CD14-positive monocyte (primary cell): ENCODE data around the gene GABBR2. TPM values are rescaled to one million over a fixed set of nuclear protein-coding genes. Genes with fewer than 3 reads are reported as not detected.

Experiments used
- DNase-seq, 3 donors: peaks; one replicate each; pipeline ENCODE4 v3.0.0-alpha.2; 2011 to 2022
- H2AFZ ChIP-seq: 2 replicates; pipeline ENCODE4 v1.6.0; 2012; ENCODE audit warnings: mild to moderate bottlenecking, low read depth, low read length, inconsistent platforms; ENCODE audit not compliant: insufficient read depth, poor library complexity, severe bottlenecking
- H3K27ac ChIP-seq, 2 donors: 1 replicate in 1 of 2; 2 replicates in 1 of 2; pipeline ENCODE4 v1.5.1; 2012 to 2013; ENCODE audit warnings: low read length in 2 of 2, control low read depth in 1 of 2, inconsistent platforms in 1 of 2, low read depth in 1 of 2, mild to moderate bottlenecking in 1 of 2
- H3K27me3 ChIP-seq, 2 donors: one replicate each; pipeline versions ENCODE4 v1.6.0 to v1.6.1; 2011 to 2013; ENCODE audit warnings: low read length in 2 of 2; ENCODE audit not compliant: control insufficient read depth in 2 of 2, insufficient read depth in 2 of 2
- H3K36me3 ChIP-seq, 2 donors: replicated peaks in 1 of 2; 1 replicate in 1 of 2; 2 replicates in 1 of 2; pipeline versions ENCODE4 v1.5.1 to v1.6.1; 2012 to 2013; ENCODE audit warnings: low read length in 2 of 2, control low read depth in 1 of 2, inconsistent platforms in 1 of 2, mild to moderate bottlenecking in 1 of 2; ENCODE audit not compliant: insufficient read depth in 2 of 2, control insufficient read depth in 1 of 2
- H3K4me1 ChIP-seq, 2 donors: 1 replicate in 1 of 2; 2 replicates in 1 of 2; pipeline versions ENCODE4 v1.5.1 to v1.6.1; 2012 to 2013; ENCODE audit warnings: low read length in 2 of 2, control low read depth in 1 of 2, inconsistent platforms in 1 of 2, mild to moderate bottlenecking in 1 of 2, moderate library complexity in 1 of 2; ENCODE audit not compliant: insufficient read depth in 2 of 2, control insufficient read depth in 1 of 2
- H3K4me2 ChIP-seq: replicated peaks from 2 replicates; pipeline ENCODE3; 2012; ENCODE audit warnings: low read length, moderate library complexity, mild to moderate bottlenecking; ENCODE audit not compliant: poor library complexity, severe bottlenecking; ENCODE audit errors: extremely low read depth
- H3K4me3 ChIP-seq, 3 experiments: fragments of 200-600 bp in 1 of 3; sonication (generic) in 1 of 3; replicated peaks in 1 of 3; 1 replicate in 2 of 3; 2 replicates in 1 of 3; pipeline ENCODE4 v1.5.1; 2011 to 2013; ENCODE audit warnings: low read length in 3 of 3, mild to moderate bottlenecking in 3 of 3, control low read depth in 2 of 3, low read depth in 2 of 3, inconsistent platforms in 1 of 3, moderate library complexity in 1 of 3
- H3K79me2 ChIP-seq: 2 replicates; pipeline ENCODE4 v1.6.0; 2012; ENCODE audit warnings: mild to moderate bottlenecking, control low read depth, inconsistent platforms, low read length, moderate library complexity; ENCODE audit not compliant: insufficient read depth
- H3K9ac ChIP-seq: 2 replicates; pipeline ENCODE4 v1.6.0; 2017; ENCODE audit warnings: low read length, mild to moderate bottlenecking; ENCODE audit not compliant: insufficient read depth, poor library complexity, severe bottlenecking
- H3K9me3 ChIP-seq, 2 donors: replicated peaks in 1 of 2; 1 replicate in 1 of 2; 2 replicates in 1 of 2; pipeline versions ENCODE4 v1.5.1 to v1.6.1; 2012 to 2013; ENCODE audit warnings: low read length in 2 of 2, control low read depth in 1 of 2; ENCODE audit not compliant: control insufficient read depth in 1 of 2, insufficient read depth in 1 of 2
- H4K20me1 ChIP-seq: 2 replicates; pipeline ENCODE4 v1.6.0; 2012; ENCODE audit warnings: mild to moderate bottlenecking, low read length, control low read depth, moderate library complexity; ENCODE audit not compliant: insufficient read depth
- H3K27ac Mint-ChIP-seq, 7 donors: one replicate each; pipeline ENCODE4 v1.8.0; 2020; ENCODE audit warnings: mild to moderate bottlenecking in 7 of 7, mixed read lengths in 7 of 7, moderate library complexity in 6 of 7, inconsistent platforms in 2 of 7
- H3K27me3 Mint-ChIP-seq, 3 donors: one replicate each; pipeline ENCODE4 v1.8.0; 2021 to 2022; ENCODE audit warnings: low read depth in 3 of 3, mild to moderate bottlenecking in 3 of 3, mixed read lengths in 3 of 3, moderate library complexity in 3 of 3, inconsistent platforms in 1 of 3
- H3K36me3 Mint-ChIP-seq, 2 donors: one replicate each; pipeline ENCODE4 v1.8.0; 2020; ENCODE audit warnings: mixed read lengths in 2 of 2, inconsistent platforms in 1 of 2, mild to moderate bottlenecking in 1 of 2
- H3K4me1 Mint-ChIP-seq: one replicate; pipeline ENCODE4 v1.8.0; 2020; ENCODE audit warnings: mild to moderate bottlenecking, mixed read lengths
- H3K4me3 Mint-ChIP-seq, 2 donors: one replicate each; pipeline ENCODE4 v1.8.0; 2020; ENCODE audit warnings: mild to moderate bottlenecking in 2 of 2, mixed read lengths in 2 of 2, moderate library complexity in 1 of 2
- H3K9me3 Mint-ChIP-seq, 7 donors: one replicate each; pipeline ENCODE4 v1.8.0; 2020 to 2022; ENCODE audit warnings: mixed read lengths in 7 of 7, mild to moderate bottlenecking in 6 of 7, moderate library complexity in 6 of 7, inconsistent platforms in 2 of 7
- CTCF ChIP-seq: fragments of 200-600 bp; IDR thresholded peaks from one replicate; pipeline ENCODE4 v1.8.0; 2022; ENCODE audit warnings: antibody characterized with exemption, mild to moderate bottlenecking
- WGBS: methylation state at CpG from one replicate; pipeline ENCODE4 v1.1.5; 2013; ENCODE audit warnings: missing lambda C conversion rate; ENCODE audit not compliant: insufficient coverage; 5-methylcytosine and 5-hydroxymethylcytosine counted together
- intact Hi-C, 2 donors: fragments of 100-400 bp; cut with micrococcal nuclease; formaldehyde crosslinking; loops; one replicate each; pipeline versions ENCODE4 v1.15.0 to v1.15.1; 2023
- polyA plus RNA-seq, 3 donors: library from polyadenylated mRNA; depleted of rRNA in 1 of 3; unstranded in 2 of 3; stranded (reverse) in 1 of 3; fragments of 300-500 nt in 2 of 3; fragments of >200 nt in 1 of 3; fragmentation: Illumina TruSeq in 2 of 3; gene quantifications; 1 replicate in 2 of 3; 2 replicates in 1 of 3; pipeline ENCODE4 v1.2.3, GENCODE V29; 2012 to 2021

The GABBR2 gene
- polyA plus RNA-seq, 3 donors, result not detected

DNA sequence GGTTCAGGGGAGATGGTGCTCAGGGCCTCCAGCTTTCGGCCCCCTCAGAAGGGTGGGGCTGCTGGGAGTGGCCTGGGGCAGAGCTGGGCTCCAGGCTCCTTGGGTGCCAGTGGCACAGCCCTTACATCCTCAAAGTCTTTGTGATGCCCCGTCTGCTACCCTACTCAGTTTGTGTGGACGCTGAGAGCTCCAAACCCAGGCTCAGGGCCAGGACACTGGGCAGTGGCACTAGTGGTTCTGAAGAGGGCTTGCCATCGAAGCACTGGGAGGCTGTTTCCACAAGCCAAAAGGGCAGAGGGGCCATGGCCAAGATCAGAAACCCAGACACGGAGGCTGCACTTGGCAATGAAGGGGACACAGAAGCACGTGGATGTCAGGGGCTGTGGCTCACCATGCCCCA, 99.1 kb downstream of the GABBR2 start:
- H3K36me3 Mint-ChIP-seq, result no peaks in the 10 kb centered on the region
- intact Hi-C loops, result no loop called here
- H3K27ac Mint-ChIP-seq, result no peak overlapping the region
- Histone ChIP-seq H3K9ac (no peak overlapping the region), H2AFZ (no peak overlapping the region), H3K9me3 (no peaks in the 10 kb centered on the region), H3K4me2 (no peak overlapping the region), H3K4me3 (no peak overlapping the region), H3K36me3 (no peaks in the 10 kb centered on the region), H3K27me3 (peaks cover 0 to 6% of the 10 kb centered on the region in 2 donors), H4K20me1 (no peaks in the 10 kb centered on the region), H3K79me2 (no peaks in the 10 kb centered on the region), H3K4me1 (no peaks in the 10 kb centered on the region), H3K27ac (no peak overlapping the region)
- H3K9me3 Mint-ChIP-seq, result peaks cover 0 to 2% (median 0%) of the 10 kb centered on the region in 7 donors
- H3K4me3 Mint-ChIP-seq, result no peak overlapping the region
- 89% methylated on average over 6 of the region's 6 CpGs for WGBS
- no peak for TF ChIP-seq CTCF
- no peak for DNase-seq
- peaks cover 6 to 22% (median 12%) of the 10 kb centered on the region in 3 donors for H3K27me3 Mint-ChIP-seq
- no peaks in the 10 kb centered on the region for H3K4me1 Mint-ChIP-seq

GRCh38 chr9:98607787-98608186, 100.9 kb downstream of the GABBR2 start:
- no peaks in the 10 kb centered on the region for H3K4me1 ChIP-seq
- Mint-ChIP-seq H3K27me3 (peaks cover 9 to 21% (median 13%) of the 10 kb centered on the region in 3 donors), H3K36me3 (no peaks in the 10 kb centered on the region), H3K4me3 (no peak overlapping the region), H3K4me1 (no peaks in the 10 kb centered on the region), H3K27ac (no peak overlapping the region), H3K9me3 (peaks cover 0 to 2% (median 0%) of the 10 kb centered on the region in 7 donors)
- no peak overlapping the region for H3K9ac ChIP-seq
- 52% methylated on average over 3 of the region's 7 CpGs for WGBS
- H3K79me2 ChIP-seq, result no peaks in the 10 kb centered on the region
- H4K20me1 ChIP-seq, result no peaks in the 10 kb centered on the region
- no peak overlapping the region for H3K4me2 ChIP-seq
- no peak overlapping the region for H2AFZ ChIP-seq
- H3K27me3 ChIP-seq, result peaks cover 0 to 6% of the 10 kb centered on the region in 2 donors
- H3K36me3 ChIP-seq, result no peaks in the 10 kb centered on the region
- no peak overlapping the region for H3K27ac ChIP-seq
- no peak for TF ChIP-seq CTCF
- H3K4me3 ChIP-seq, result no peak overlapping the region
- intact Hi-C loops, result no loop called here
- DNase-seq, result no peak
- no peaks in the 10 kb centered on the region for H3K9me3 ChIP-seq
